Keratinocyte (primary cell): ENCODE results near the gene FUT7.

Source experiments
- CTCF ChIP-seq, 3 experiments: IDR thresholded peaks in 1 of 3; conservative IDR thresholded peaks in 1 of 3; optimal IDR thresholded peaks in 1 of 3; 2 replicates in 2 of 3; 3 replicates in 1 of 3; pipeline versions ENCODE3 to v1.5.1; 2011; ENCODE audit warnings: low read length in 3 of 3, mild to moderate bottlenecking in 3 of 3, moderate library complexity in 2 of 3, control low read depth in 1 of 3, inconsistent platforms in 1 of 3; ENCODE audit not compliant: insufficient read depth in 2 of 3; ENCODE audit errors: extremely low read depth in 1 of 3
- EZH2 ChIP-seq: IDR thresholded peaks from one replicate; pipeline ENCODE4 v1.6.1; 2012; ENCODE audit warnings: inconsistent platforms, mild to moderate bottlenecking, low read length, moderate library complexity

- TF ChIP-seq CTCF (optimal IDR thresholded peaks at IDR 0.05 in 1 of 3, IDR thresholded peaks at IDR 0.05 in 1 of 3, conservative IDR thresholded peaks at IDR 0.05 in 1 of 3; ENCODE audit: extremely low read depth in 1 of 3, insufficient read depth in 2 of 3, low read length in 3 of 3): no peak
- TF ChIP-seq EZH2: no peak
These were observed 31.6 kb upstream of the FUT7 start for GRCh38 chr9:137063311-137064026.
